ENCODE results near the gene SLC6A13. TPM values are rescaled to one million over a fixed set of nuclear protein-coding genes. Genes with fewer than 3 reads are reported as not detected.

SLC6A13 gene
- total and polyA plus RNA-seq, 2 of the 8 experiments (the other 6 are each of a cell fraction or from before 2014, with no cell fraction given) = 0.03 TPM; not detected in 1

GRCh38 chr12:291153-291723 lies 28.6 kb upstream of the SLC6A13 start (continued):
- TF ChIP-seq KDM1A (IDR thresholded peaks at IDR 0.05; ENCODE audit: borderline replicate concordance, low read length) = no peak
- no peak for TF ChIP-seq MAX (IDR thresholded peaks at IDR 0.05)
